Cardiac fibroblast (primary cell): ENCODE results near the gene MRGPRG.

Experiments used
- DNase-seq, 2 donors: peaks; one replicate each; pipeline versions ENCODE4 v3.0.0 to v3.0.0-alpha.2; 2010; ENCODE audit warnings: low read depth in 2 of 2
- H3K4me3 ChIP-seq, 2 donors: replicated peaks in 1 of 2; 1 replicate in 1 of 2; 2 replicates in 1 of 2; pipeline ENCODE4 v1.5.1; 2011; ENCODE audit warnings: low read depth in 2 of 2, low read length in 2 of 2, mild to moderate bottlenecking in 2 of 2, moderate library complexity in 1 of 2
- TF ChIP-seq, protein P1 (sequence below): IDR thresholded peaks from one replicate; pipeline ENCODE4 v1.5.1; 2011; ENCODE audit warnings: low read depth, mild to moderate bottlenecking, low read length, inconsistent platforms

The MRGPRG gene

DNA sequence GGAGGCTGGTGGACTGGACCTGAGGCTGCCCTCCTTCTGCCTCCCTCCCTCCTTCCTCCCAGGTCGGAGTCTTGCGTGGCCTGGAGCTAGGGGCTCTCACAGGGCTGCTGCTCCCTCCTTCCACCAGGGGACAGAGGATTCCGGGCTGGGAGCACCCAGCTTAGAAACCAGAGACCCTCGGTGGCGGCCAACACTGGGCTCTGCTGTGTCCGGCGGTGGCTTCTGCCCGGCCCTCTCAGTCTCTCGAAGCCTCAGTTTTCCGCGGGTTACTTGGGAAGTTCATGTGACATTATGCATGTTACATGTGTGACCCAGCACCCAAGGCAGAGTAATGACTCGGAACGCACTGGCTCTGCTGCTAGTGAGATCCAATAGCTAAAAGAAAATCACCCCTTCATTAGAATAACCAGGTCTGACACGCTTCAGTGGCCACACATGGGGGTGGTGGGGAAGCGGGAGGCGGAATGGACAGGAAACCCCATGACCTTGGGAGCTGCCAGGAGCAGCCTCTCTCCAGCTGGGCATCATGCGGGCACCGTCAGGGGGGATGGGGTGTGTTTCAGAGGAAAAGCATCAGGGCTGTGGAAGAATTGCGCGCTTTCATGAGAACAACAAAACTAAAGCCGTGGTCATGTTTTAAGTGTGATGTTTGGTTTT lies 5.9 kb upstream of the MRGPRG start:
- no peak overlapping the region for H3K4me3 ChIP-seq
- TF ChIP-seq, protein P1, sequence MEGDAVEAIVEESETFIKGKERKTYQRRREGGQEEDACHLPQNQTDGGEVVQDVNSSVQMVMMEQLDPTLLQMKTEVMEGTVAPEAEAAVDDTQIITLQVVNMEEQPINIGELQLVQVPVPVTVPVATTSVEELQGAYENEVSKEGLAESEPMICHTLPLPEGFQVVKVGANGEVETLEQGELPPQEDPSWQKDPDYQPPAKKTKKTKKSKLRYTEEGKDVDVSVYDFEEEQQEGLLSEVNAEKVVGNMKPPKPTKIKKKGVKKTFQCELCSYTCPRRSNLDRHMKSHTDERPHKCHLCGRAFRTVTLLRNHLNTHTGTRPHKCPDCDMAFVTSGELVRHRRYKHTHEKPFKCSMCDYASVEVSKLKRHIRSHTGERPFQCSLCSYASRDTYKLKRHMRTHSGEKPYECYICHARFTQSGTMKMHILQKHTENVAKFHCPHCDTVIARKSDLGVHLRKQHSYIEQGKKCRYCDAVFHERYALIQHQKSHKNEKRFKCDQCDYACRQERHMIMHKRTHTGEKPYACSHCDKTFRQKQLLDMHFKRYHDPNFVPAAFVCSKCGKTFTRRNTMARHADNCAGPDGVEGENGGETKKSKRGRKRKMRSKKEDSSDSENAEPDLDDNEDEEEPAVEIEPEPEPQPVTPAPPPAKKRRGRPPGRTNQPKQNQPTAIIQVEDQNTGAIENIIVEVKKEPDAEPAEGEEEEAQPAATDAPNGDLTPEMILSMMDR, result no peak
- DNase-seq, result no peak

GRCh38 chr11:3223932-3224381 lies 5.3 kb upstream of the MRGPRG start:
- no peak for DNase-seq
- TF ChIP-seq, protein P1, result no peak
- H3K4me3 ChIP-seq, result no peak overlapping the region

DNA sequence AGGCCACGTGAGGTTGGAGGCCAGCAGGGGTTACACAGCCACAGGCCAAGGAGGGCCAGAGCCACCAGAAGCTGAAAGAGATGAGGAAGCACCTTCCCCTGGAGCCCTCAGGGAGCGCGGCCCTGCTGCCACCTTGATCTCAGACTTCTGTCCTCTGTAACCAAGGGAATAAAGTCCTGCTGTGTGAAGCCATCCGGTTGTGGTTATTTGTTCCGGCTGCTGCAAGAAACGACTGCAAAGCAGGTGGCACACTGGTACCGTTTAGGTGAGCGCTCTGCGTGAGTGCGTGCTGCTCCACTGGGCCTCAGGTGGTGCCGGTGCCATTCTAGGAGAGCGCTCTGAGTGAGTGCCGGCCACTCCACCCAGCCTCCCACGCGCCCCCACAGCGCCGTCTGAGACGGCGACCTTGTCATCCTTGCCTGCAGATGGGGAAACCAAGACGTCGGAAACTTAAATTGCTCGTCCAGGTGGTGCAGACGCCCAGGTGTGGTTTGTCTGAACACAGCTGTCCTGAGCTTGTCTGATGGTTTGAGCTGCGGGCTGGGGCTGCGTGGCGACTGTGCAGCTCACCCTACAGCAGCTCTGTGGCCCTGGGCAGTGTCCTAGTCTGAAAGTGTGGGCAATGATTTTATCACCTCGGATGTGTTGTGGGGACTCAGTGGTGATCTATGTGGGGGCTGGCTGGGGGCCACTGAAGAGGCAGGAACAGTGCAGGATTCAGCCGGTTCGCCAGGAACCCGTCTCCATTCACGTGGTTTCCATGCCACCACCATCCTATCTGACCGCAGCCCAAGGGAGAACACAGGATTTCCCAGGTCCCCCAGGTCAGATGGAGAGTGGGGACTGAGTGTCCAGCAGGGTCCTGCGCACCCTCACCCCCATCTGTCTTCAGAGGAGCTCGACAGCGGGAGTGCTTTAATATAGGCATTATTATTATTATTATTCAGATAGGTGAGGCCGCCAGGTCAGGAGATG lies 4.6 kb upstream of the MRGPRG start:
- TF ChIP-seq, protein P1, result no peak
- H3K4me3 ChIP-seq, result no peak overlapping the region
- DNase-seq, result no peak

GRCh38 chr11:3222003-3222855 lies 3.6 kb upstream of the MRGPRG start:
- TF ChIP-seq, protein P1, result no peak
- H3K4me3 ChIP-seq, result no peak overlapping the region
- no peak for DNase-seq

DNA sequence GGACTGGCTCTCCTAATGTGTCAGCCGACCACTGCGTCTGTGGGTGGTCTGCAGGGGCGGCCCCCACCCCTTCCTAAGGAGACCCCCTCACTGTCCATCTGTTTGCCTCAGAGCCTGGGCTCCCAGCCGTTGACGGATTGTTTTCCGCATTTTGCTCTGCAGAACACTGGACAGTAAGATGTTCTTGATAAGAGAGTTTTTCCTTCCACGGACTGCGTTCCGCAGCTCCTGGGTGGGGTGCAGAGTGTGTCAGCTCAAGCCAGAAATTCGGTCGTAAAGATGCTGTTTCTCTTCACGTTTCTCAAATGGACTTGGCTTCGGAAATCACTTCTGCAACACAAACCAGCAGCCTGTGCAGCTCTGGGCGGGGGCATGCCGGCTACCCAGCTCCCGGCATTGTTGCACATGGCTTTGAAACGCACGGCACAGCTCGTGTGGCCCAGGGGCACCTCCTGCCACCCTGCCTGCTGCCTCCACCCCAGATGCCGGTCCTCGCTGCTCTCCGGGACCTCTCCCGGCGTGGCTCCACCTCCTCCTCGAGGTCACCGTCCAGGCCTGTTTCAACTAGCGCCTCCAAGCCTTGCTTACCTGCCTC lies 2.9 kb upstream of the MRGPRG start:
- no peak for DNase-seq
- TF ChIP-seq, protein P1, result no peak
- H3K4me3 ChIP-seq, result no peak overlapping the region
